ENCODE results near the gene LPP.

- TF ChIP-seq CTCF (IDR thresholded peaks at IDR 0.05; ENCODE audit: borderline replicate concordance, extremely low read depth, low read length, poor library complexity, severe bottlenecking): no peak
- TF ChIP-seq EZH2 (IDR thresholded peaks at IDR 0.05; ENCODE audit: borderline replicate concordance, low read depth, low read length, severe bottlenecking): no peak
Observed at GRCh38 chr3:188431553-188431952, 277.6 kb downstream of the LPP start.

Data from DND-41 (cell line).